Smooth muscle cell (in vitro differentiated cells): ENCODE results near the gene BEX5. TPM values are rescaled to one million over a fixed set of nuclear protein-coding genes. Genes with fewer than 3 reads are reported as not detected.

Experiments
- DNase-seq: peaks from one replicate; lab custom pipeline; 2025; ENCODE audit not compliant: unreplicated experiment; lab: John Stamatoyannopoulos, UW
- H2AFZ ChIP-seq: fragments of 200-600 bp; sonication (generic); 2 replicates; pipeline ENCODE4 v1.6.0; 2016; ENCODE audit warnings: antibody characterized with exemption, low read depth, mild to moderate bottlenecking
- H3F3A ChIP-seq: fragments of 200-600 bp; sonication (generic); 2 replicates; pipeline ENCODE4 v1.6.0; 2017; ENCODE audit warnings: antibody characterized with exemption, low read depth
- H3K27ac ChIP-seq: fragments of 200-600 bp; sonication (generic); 2 replicates; pipeline ENCODE4 v1.5.1; 2016; ENCODE audit warnings: low read depth, mild to moderate bottlenecking
- H3K27me3 ChIP-seq: fragments of 200-600 bp; sonication (generic); 2 replicates; pipeline ENCODE4 v1.6.1; 2016; ENCODE audit warnings: low read depth, mild to moderate bottlenecking
- H3K36me3 ChIP-seq: fragments of 200-600 bp; sonication (generic); 2 replicates; pipeline ENCODE4 v1.5.1; 2016; ENCODE audit warnings: low read depth
- H3K4me1 ChIP-seq: fragments of 200-600 bp; sonication (generic); 2 replicates; pipeline ENCODE4 v1.5.1; 2016; ENCODE audit warnings: low read depth
- H3K4me2 ChIP-seq: fragments of 200-600 bp; sonication (generic); 2 replicates; pipeline ENCODE4 v1.6.0; 2016; ENCODE audit warnings: mild to moderate bottlenecking
- H3K4me3 ChIP-seq: fragments of 200-600 bp; sonication (generic); 2 replicates; pipeline ENCODE4 v1.5.1; 2016; ENCODE audit warnings: mild to moderate bottlenecking
- H3K79me2 ChIP-seq: fragments of 200-600 bp; sonication (generic); 2 replicates; pipeline ENCODE4 v1.6.0; 2016; ENCODE audit warnings: low read depth, mild to moderate bottlenecking
- H3K9ac ChIP-seq: fragments of 200-600 bp; sonication (generic); 2 replicates; pipeline ENCODE4 v1.6.0; 2016; ENCODE audit warnings: low read depth
- H3K9me3 ChIP-seq: fragments of 200-600 bp; sonication (generic); replicated peaks from 2 replicates; pipeline ENCODE4 v1.5.1; 2016; ENCODE audit warnings: low read depth
- H4K20me1 ChIP-seq: fragments of 200-600 bp; sonication (generic); 2 replicates; pipeline ENCODE4 v1.6.0; 2016; ENCODE audit warnings: low read depth
- WGBS: methylation state at CpG from one replicate; pipeline ENCODE4 v1.1.7; 2016; ENCODE audit warnings: low lambda C conversion rate; 5-methylcytosine and 5-hydroxymethylcytosine counted together
- polyA plus RNA-seq: library from polyadenylated mRNA; unstranded; fragments of >200 nt; fragmentation: Nextera tagmentation; extraction: Ambion mirVana; gene quantifications from 2 replicates; pipeline ENCODE4 v1.2.1, GENCODE V29; 2016
- total RNA-seq: library from RNA; depleted of rRNA; stranded (reverse); fragments of >200 nt; gene quantifications from 2 replicates; pipeline ENCODE4 v1.2.3, GENCODE V29; 2014
- TF ChIP-seq, protein P1 (sequence below): fragments of 200-600 bp; sonication (generic); IDR thresholded peaks from 2 replicates; pipeline ENCODE4 v1.5.1; 2017; ENCODE audit warnings: borderline replicate concordance, mild to moderate bottlenecking, antibody characterized with exemption; ENCODE audit not compliant: insufficient read depth, poor library complexity, severe bottlenecking

Gene BEX5
- total and polyA plus RNA-seq, 2 experiments from 2014 or later, result not detected

DNA sequence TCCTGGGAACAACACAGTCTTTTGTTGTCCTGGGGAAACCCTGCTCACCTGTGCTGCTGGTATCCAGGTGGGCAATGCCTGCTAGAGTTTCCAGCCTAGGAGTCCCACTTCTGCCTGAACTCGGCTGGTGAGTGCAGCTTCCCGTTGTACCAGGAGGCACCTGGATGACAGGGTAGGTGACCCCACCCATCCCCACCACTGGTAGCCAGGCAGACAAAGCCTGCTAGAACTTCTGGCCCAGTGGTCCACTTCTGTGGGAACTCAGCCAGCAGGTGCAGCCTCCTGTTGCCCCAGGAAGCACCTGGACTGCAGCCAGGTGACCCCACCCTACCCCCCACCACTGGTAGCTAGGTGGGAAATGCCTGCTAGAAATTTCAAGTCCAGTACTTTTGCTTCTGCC, 40.0 kb downstream of the BEX5 start:
- 83% methylated on average over 1 of the region's 2 CpGs for WGBS
- Histone ChIP-seq H3K4me3 (no peak overlapping the region), H3K4me2 (no peak overlapping the region), H3K4me1 (no peaks in the 10 kb centered on the region), H2AFZ (no peak overlapping the region), H3K36me3 (no peaks in the 10 kb centered on the region), H3K27me3 (no peaks in the 10 kb centered on the region), H3K79me2 (no peaks in the 10 kb centered on the region), H3F3A (no peaks in the 10 kb centered on the region), H3K27ac (no peak overlapping the region), H4K20me1 (no peaks in the 10 kb centered on the region), H3K9me3 (peaks cover 13% of the 10 kb centered on the region), H3K9ac (no peak overlapping the region)
- DNase-seq, result no peak
- TF ChIP-seq, protein P1, sequence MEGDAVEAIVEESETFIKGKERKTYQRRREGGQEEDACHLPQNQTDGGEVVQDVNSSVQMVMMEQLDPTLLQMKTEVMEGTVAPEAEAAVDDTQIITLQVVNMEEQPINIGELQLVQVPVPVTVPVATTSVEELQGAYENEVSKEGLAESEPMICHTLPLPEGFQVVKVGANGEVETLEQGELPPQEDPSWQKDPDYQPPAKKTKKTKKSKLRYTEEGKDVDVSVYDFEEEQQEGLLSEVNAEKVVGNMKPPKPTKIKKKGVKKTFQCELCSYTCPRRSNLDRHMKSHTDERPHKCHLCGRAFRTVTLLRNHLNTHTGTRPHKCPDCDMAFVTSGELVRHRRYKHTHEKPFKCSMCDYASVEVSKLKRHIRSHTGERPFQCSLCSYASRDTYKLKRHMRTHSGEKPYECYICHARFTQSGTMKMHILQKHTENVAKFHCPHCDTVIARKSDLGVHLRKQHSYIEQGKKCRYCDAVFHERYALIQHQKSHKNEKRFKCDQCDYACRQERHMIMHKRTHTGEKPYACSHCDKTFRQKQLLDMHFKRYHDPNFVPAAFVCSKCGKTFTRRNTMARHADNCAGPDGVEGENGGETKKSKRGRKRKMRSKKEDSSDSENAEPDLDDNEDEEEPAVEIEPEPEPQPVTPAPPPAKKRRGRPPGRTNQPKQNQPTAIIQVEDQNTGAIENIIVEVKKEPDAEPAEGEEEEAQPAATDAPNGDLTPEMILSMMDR, result no peak

DNA sequence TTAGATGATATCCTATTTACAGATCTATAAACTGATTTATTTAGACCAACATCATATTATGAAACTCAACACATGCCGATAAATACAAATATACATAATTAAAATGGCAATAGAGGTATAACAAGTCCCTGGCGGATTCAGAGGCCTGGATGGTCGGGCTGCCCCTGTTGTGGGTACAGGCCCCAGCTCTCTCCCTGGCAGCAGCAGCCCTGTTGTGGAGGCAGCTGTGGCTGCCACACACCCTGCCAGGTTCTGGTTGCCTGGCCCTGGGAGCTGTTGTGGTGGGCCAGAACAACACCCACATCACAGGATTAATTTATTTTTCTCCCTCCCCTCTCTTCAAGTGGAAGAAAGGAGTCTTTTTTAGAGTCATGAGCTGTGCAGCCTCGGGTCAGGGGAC, 42.4 kb downstream of the BEX5 start:
- H3K36me3 ChIP-seq, result no peaks in the 10 kb centered on the region
- H3K9me3 ChIP-seq, result peaks cover 13% of the 10 kb centered on the region
- TF ChIP-seq, protein P1, result no peak
- no peak overlapping the region for H3K27ac ChIP-seq
- H3K4me2 ChIP-seq, result no peak overlapping the region
- H2AFZ ChIP-seq, result no peak overlapping the region
- no peaks in the 10 kb centered on the region for H4K20me1 ChIP-seq
- no peak for DNase-seq
- H3K4me3 ChIP-seq, result no peak overlapping the region
- no peaks in the 10 kb centered on the region for H3F3A ChIP-seq
- no peaks in the 10 kb centered on the region for H3K27me3 ChIP-seq
- H3K9ac ChIP-seq, result no peak overlapping the region
- no peaks in the 10 kb centered on the region for H3K4me1 ChIP-seq
- H3K79me2 ChIP-seq, result no peaks in the 10 kb centered on the region
- WGBS, result 62% methylated on average over 4 of the region's 4 CpGs

Other genes with a start within 250 kb of the BEX5 start
- gene ZMAT1, start 223.9 kb downstream of the BEX5 start, total RNA-seq, result 0.31 and 0.49 TPM in 2 replicates
- 0.09 TPM in 1 of 2 replicates, not detected in the other for gene ZMAT1, start 223.9 kb downstream of the BEX5 start, polyA plus RNA-seq
- gene TCEAL2, start 30.3 kb downstream of the BEX5 start, total RNA-seq, result not detected in 2 replicates
- not detected in 2 replicates for gene TCEAL2, start 30.3 kb downstream of the BEX5 start, polyA plus RNA-seq
- gene TCEAL6, start 13.5 kb downstream of the BEX5 start, total RNA-seq, result not detected in 2 replicates
- gene TCEAL6, start 13.5 kb downstream of the BEX5 start, polyA plus RNA-seq, result not detected in 2 replicates
- not detected in 2 replicates for gene TCP11X1, start 59.3 kb upstream of the BEX5 start, total RNA-seq
- gene TCP11X1, start 59.3 kb upstream of the BEX5 start, polyA plus RNA-seq, result not detected in 2 replicates
- not detected in 2 replicates for gene NXF2, start 91.2 kb upstream of the BEX5 start, total RNA-seq
- not detected in 2 replicates for gene NXF2, start 91.2 kb upstream of the BEX5 start, polyA plus RNA-seq